OCI-M2 (cell line): ENCODE data around the gene MACO1.
"Not testable (repeated sequence)": the region's sequence is repeated elsewhere in the genome, so short reads cannot be mapped to it uniquely, and the experiment has no call there.

Source experiments
- DNase-seq: peaks from one replicate; lab custom pipeline; 2025; ENCODE audit not compliant: unreplicated experiment; lab: John Stamatoyannopoulos, UW

MACO1 gene

DNA sequence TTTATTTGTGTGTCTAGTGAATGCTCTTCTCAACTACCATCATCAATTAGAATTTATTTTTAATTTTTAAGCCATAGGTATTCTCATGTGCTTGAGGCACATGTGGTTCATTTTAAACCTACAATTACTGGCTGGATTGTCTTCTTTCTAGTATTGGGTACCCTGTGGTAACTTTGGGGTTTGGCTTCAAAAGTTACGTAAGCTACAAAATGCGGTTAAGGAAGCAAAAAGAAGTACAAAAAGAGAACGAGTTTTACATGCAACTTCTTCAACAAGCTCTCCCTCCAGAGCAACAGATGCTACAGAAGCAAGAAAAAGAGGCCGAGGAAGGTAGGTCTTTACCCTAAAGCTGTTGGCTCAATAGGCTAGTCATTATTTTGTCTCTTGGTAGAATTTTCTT, 25.8 kb downstream of the MACO1 start:
- no peak for DNase-seq

DNA sequence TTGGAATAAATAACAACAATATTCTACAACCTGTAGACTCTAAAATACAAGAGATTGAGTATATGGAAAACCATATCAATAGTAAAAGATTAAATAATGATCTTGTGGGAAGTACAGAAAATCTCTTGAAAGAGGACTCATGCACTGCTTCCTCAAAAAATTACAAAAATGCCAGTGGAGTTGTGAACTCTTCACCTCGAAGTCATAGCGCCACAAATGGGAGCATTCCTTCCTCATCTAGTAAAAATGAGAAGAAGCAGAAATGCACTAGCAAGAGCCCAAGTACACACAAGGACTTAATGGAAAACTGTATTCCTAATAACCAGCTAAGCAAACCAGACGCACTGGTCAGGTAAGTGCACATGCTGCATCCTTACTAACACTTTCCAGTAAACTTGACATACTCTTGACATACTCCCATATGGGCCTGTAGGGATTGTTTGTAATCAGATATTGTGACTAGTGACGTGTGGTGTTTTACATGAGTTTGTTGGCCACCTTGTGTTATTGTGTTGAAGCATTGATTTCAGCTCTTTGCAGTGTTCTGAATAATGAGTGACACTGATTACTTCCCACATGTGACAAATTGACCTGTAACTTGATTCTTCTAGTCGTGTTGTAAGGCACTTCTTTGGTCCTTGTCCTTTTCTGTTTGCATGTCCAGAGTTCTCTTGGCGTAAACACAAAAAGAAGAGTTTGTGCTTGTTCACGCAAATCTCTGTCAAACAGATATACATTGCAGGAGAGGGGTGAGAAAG, 28.0 kb downstream of the MACO1 start:
- no peak for DNase-seq

DNA sequence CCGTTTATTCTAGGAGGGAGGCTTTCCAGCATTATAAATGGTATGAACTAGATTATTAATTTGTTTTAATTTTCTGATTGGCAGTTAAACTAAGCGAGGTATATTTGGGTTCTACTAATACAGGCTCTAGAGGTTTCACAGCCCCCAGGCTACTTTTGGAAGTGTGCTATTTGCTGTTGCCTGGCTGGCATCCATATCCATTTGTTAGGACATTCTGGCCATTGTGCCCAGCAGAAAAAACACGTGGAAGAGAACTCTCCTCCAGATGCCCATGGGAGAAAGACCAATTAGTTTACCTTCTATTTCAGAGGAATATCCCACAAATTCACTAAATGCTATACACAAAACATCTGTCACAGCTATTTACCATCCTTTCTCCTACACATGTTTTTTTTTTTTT, 29.3 kb downstream of the MACO1 start:
- no peak for DNase-seq

DNA sequence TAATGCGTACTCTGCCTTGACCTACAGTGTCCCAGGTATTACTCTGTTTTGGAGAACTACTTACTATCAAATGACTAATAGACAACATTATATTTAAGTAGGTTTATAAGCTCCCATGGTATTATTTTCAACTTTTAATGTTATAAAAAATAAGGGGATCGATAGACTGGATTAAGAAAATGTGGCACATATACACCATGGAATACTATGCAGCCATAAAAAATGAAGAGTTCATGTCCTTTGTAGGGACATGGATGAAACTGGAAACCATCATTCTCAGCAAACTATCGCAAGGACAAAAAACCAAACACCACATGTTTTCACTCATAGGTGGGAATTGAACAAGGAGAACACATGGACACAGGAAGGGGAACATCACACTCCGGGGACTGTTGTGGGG, 30.1 kb downstream of the MACO1 start:
- DNase-seq = not testable (repeated sequence)

DNA sequence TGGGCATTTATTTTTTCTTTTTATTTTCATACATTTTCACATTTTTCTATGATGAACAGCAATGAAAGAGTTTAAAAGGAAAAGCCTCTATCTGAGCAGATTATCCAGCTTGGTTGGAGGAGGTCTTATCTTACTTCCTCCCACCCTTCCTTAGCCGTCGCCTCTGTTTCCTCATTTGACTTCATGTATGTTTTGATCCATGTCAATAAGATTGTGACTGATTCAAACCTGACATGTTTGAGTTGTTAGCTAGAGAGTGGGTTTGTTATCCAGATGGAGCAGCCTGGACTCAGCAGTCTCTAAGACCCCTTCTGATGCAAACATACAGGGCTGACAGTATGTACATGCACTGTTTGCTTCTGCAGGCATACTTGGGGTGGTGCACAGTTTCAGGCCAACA, 31.2 kb downstream of the MACO1 start:
- DNase-seq = no peak

DNA sequence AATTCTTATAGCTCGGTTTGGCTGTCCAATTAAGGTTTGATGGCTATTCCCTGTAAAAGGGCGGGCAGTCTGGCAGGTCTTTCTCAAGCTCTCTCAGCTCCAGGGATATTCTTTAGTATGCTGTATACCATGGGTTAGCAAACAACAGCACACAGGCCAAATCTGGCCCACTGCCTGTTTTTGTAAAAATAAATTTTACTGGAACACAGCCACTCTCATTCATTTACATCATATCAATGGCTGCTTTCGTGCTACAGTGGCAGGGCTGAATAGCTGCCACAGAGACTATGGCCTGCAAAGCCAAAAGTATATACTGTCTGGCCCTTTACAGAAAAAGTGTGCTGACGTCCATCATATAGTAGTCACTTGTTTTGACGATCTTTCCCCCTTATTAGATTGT, 32.0 kb downstream of the MACO1 start:
- DNase-seq = no peak

DNA sequence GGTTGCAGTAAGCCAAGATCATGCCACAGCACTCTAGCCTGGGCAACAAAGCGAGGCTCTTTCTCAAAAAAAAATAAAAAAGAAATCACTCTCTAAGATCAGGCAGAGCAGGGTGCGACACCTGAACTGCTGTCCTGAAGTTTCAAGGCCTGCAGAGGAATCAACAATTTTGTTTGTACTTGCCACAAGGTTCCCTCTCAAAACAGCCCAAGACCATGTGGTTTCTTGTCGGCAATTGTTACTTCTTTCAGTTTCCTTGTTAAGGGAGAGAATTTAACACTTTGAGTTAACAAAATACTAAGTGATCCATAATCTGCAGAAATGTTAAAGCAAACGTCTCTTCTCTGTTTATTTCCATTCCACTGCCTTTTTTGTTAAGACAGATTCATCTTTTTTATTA, 36.5 kb downstream of the MACO1 start:
- no peak for DNase-seq

DNA sequence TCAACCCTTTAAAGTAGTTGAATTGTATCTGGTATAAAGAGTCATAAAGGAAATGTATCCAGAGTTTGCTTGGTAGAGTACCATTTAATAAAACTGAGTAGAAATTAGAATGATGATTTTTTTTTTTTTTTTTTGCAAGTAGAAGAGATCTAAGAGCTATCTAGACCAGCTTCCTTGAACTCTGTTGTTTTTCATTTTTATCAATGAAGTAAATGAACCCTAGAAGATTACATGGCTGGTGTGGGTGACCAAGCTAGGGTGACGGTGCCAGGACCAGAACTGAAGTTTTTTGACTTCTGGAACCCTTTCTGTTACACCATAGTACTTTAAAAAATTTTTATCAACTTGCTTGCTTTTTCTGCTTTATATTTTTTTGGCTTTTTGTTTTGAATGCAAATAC, 36.9 kb downstream of the MACO1 start:
- DNase-seq = no peak

DNA sequence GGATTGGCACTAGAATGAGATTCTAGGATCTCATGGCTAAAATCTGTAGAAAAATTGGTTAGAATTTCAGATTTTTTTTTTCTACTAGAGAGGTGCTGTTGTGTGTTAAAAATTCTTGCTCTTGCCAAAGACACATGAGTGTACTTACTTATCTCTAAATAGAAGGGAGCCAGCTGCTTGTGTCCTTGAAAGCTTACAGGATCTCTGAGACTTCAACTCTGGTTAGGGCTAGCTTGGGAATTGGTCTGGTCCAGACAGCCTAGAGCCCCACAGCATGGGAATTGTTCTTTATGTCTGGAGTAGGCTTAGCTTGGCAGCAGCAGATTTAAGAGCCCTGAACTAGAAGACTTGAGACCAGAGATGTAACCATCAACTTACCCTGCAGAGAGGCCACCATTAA, 37.3 kb downstream of the MACO1 start:
- no peak for DNase-seq

DNA sequence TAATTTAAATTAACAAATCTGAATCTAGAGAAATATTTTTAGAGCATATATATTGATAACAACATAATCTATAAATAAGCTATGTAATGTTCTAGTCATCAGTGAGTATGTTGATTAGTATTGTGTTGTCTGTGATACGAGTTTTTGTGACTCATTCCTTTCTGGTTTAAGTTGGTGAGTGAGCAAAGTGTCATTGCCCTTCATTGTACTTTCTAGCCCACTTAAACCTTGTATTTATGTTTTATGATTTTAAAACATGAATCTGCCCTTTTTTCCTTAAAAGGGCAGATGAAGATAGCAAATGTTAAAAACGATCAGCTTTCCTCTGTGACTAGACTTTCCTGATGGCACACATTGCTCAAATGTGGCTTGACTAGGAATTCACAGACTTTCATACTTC, 38.5 kb downstream of the MACO1 start:
- DNase-seq = no peak

DNA sequence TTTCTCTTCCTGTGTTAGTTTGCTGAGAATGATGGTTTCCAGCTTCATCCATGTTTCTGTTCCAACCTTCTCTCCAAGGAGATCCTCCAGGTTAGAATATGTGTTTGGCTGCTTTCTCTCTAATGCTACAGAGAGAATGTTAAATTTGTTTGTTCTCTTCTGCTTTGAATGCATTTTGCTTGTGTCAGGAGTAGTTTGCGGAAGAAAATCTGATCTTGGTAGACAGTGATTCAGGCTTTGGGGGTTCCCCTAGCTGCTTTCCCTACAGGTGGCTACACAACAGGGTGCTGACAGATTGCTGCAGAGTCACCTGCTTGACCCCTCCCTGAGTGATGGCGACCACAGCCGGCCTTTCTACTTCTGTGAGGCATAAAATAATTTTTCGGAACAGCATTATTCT, 41.8 kb downstream of the MACO1 start:
- DNase-seq = no peak

DNA sequence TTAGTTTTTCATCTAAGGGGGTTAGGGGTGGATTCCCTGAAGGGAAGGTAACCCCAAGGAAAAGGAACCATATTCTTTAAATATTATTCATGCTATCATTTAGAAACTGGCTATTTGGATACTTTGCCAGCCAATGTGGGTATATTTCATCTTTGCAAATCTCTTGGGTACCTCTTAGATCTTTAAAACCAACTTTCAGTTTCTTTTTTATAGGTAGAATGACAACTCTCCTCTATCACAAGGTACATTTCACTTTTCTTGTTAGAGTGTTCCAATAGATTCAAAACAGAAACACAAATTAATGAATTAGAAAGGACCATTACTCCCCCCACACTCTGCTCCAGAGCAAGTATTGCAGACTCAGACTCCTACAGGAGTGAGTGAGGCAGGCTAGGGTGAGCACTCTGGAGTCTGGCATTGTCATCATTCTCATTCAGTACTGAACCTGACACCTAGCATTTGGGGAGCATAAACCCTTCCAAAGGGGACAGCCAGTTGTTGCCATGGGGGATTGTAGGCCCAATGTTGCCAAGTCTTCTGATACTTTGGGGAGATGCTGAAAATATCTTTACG, 43.0 kb downstream of the MACO1 start:
- DNase-seq = no peak

DNA sequence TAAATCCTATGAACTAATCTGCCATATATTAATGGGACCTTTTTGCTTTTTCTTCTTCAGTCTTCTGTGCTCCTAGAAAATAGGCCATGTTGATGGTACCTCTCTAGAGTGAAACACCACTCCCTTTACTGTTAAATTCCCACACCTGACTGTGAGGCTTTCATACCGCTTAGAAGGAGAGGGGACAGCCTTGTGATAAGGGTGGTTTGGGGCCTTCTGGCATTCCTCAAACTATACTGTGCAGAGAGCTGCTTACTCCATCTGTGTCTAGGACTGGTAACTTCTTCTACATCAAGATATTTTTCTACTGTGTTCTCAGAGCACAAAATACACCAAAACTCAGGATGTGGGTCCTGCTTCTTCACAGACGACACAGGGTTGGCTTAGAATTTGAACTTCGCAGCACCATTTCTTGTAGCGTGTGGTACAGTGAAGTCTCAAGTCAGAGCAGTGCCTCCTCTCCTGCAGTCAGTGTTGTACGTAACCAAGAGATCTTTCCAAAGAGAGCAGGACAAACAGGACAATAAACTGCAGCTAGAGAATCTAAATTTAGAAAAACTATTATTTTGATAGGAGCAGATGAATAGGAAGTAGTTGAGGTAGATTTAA, 43.8 kb downstream of the MACO1 start:
- DNase-seq = no peak

DNA sequence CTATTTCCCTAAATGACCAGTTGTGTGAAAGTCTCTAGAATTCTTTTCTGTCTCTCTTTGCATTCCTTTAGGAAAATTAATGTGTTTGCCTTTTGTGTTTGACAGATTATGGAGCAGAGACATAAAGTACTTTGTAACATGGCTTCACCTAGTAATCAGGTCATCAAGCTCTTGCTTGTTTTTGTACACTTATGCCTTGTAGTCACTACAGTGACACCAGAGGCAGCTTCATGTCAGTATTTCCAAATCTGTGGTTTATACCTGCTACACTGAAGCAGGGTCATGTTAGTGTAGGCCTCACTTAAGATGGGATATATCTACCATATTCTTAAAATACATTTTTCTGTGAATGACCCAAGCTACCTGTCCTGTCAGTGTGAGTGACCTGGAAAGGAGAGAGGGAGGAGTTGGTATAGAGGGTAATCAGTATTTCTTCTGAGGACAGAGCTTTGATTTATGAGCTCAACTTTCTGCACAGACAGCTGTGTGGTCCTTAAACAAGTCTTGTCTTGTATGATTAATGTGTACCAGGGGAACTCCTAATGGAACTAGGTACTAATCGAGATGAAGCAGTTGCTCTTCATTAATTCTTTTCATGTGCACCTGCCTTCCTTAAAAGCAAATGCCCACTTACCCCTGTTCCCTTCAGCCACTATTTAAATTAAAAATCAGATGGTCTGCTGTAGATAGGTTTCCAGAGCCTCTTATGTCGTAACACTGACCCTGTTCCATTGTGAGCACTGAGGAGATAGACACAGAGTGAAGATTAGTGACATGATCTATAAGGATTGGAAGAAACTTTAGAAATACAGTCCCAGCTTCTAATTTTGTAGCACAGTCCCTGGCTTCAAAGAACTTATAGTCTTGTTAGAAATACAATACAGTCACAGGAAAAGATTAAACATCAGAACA, 45.7 kb downstream of the MACO1 start:
- DNase-seq = no peak

DNA sequence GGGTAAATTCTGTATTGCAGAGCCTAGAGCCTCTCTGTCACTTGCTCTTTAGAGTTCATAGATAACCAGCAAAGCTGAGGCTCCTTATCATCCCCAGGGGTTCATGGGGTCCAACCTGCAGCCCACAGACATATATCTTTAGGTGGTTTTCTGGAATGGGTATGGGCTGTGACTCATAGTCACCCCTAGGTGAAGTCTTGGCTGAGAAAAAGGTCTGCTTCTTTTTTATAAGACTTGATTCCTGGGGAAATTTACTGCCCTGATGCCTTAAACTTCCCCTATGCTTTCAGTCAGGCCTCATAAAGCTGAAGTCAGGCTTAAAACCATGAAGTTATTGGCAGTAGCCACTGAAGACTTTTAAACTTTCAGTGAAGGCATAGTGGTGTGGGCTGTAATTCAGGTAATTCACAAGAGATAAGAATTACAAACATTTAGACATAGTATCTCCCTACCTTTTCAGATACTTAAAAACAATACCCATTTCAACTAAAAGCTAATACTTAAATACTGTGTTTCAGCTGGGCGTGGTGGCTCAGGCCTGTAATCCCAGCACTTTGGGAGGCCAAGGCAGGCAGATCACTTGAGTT, 46.8 kb downstream of the MACO1 start:
- DNase-seq = no peak

DNA sequence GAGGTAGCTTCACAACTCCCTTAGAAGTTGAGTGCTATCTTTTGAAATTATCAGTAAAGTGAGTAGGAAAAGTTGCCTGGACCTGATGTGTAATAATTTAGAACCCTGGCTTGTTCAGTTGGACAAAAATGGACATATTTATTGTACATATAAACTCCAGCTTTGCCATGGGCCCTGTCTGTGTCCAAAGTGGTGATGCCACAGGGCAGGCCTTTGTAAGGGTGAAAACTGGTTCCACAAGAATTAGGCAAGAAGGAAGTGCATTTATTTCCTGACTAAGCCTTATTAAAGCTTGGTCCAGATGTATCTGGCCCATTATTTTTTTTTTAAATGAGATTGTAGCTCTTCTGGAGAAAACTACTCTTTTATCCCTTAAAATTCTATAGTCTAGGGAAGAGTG, 47.9 kb downstream of the MACO1 start:
- DNase-seq = no peak

DNA sequence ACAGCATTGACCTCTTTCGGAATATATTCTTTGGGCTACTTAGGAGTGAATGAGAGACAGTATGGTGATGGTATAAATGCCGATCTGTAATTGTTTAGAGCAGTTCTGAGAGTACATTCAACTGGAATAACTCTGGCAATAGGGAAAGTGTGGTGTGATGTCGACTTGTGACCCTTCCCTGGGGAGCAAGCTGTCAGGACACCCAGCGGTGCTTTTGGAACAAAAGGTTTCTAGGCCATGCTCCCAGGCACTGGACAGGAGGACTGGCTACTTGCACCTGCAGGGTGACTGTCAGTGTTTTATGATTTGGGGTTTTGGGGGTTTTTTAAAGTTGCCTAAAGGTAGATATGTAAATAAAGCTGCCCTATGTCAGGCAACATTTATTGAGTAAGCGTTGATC, 50.9 kb downstream of the MACO1 start:
- DNase-seq = no peak

DNA sequence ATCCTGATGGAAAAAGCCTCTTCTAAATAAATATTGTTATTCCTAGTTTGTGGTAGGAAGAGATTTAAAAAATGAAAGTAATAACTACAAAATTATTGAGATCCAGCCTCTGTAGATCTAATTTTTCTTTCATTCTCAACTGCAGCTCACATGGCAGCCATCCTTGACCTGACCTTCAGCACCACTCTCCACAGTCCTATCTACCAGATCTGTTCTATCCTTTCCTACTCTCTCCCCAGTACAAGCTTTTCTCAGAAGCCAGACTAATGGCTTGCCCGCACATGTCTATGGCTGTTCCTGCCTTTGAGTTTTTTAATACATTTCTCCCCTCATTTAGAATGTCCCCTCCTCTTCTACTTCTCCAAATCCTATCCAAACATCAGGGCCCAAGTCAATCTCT, 51.5 kb downstream of the MACO1 start:
- DNase-seq = no peak

DNA sequence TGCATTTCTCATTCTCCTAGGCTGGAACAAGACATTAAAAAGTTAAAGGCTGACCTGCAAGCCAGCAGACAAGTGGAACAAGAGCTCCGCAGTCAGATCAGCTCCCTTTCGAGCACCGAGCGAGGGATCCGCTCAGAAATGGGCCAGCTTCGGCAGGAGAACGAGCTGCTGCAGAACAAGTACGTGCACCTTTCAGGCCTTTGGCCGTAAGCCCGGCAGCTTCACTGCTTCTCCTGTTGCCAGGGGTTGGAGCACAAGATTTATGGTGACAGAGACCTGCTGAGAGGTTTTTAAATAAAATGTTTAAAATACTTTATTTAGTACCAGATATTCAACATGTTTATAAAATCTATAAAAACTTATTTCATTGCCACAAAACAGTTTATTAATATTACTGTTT, 53.4 kb downstream of the MACO1 start:
- no peak for DNase-seq

DNA sequence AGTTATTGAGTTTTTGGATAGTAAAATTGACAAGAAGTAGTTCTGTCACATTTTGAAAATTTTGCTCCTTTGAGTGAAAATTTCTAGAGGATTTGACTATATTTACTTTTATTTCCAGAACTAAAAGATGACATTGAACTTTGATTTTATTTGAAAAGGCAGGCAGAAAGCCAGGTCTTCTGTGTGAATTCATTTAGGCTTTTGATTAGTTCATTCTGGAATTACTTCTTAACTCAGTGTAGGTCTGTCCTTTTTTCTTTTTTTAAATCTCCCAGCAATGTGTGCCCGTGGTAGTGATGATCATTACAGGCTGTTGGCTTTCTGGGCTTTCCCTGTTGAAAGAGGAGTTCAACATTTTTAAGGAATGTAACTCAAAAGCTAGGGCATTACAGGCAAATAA, 53.8 kb downstream of the MACO1 start:
- DNase-seq = no peak
